Measurements from ENCODE around the gene SEMA4A.
"Not testable (repeated sequence)": the region's sequence is repeated elsewhere in the genome, so short reads cannot be mapped to it uniquely, and the experiment has no call there.

SEMA4A gene

DNA sequence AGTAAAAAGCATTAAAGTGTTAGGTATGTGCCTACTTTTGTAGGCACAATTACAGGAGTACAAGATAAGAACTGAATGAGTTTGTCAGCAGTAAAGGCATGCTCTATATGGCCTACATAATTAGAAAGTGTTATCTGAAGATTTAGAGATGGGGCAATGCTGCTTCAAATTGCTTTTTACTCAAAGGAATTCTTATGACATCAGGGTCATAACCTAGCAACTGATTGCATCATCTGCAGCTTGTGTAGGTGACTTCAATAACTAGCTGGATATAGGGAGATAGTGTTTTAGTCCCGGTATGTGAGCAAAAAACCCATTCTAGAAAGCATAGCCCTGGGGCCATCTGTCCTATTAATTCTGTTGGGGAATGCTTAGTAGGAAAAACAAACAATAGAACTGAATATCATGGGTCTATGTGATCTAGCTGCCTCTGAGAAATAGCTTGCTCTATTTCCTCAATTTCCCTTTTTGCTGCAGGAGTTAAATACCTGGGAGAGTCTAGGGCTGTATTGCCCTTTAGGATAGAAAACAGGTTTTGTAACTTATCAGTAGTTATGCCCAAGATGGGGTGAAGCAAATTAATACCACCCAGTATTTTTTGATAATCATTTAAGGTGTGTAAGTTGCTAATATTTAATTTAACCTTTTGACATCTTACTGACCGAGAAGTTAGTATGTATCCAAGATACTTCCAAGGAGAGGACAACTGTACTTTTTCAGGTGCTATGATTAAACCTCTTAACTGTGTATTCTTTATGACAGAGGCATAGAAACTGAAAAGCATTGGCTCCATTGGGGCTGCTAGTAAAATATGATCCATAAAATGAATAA is 33.2 kb downstream of the SEMA4A start:
- peaks cover 31% of the 10 kb centered on the region for H3K9me3 ChIP-seq (ENCODE audit: severe bottlenecking)
- H3K4me3 ChIP-seq (ENCODE audit: low read depth, low read length); H3K36me3 ChIP-seq; H3K27ac ChIP-seq; DNase-seq; H3K27me3 ChIP-seq (ENCODE audit: insufficient read depth, low read depth, severe bottlenecking): not testable (repeated sequence)

DNA sequence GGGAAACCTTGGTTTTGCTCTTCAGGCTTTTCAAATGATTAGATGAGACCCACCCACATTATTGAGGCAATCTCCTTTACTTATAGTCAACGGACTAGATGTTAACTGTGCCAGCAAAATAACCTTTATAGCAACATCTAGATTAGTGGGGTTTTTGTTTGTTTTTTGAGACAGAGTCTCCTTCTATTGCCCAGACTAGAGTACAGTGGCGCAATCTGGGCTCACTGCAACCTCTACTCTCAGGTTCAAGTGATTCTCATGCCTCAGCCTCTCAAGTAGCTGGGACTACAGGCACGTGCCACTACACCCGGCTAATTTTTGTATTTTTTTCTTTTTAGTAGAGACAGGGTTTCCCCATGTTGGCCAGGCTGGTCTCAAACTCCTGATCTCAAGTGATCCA is 36.9 kb downstream of the SEMA4A start:
- not testable (repeated sequence) for H3K4me3 ChIP-seq (ENCODE audit: low read depth, low read length); DNase-seq; H3K27me3 ChIP-seq (ENCODE audit: insufficient read depth, low read depth, severe bottlenecking); H3K36me3 ChIP-seq; H3K27ac ChIP-seq
- H3K9me3 ChIP-seq (ENCODE audit: severe bottlenecking): peaks cover 31% of the 10 kb centered on the region

DNA sequence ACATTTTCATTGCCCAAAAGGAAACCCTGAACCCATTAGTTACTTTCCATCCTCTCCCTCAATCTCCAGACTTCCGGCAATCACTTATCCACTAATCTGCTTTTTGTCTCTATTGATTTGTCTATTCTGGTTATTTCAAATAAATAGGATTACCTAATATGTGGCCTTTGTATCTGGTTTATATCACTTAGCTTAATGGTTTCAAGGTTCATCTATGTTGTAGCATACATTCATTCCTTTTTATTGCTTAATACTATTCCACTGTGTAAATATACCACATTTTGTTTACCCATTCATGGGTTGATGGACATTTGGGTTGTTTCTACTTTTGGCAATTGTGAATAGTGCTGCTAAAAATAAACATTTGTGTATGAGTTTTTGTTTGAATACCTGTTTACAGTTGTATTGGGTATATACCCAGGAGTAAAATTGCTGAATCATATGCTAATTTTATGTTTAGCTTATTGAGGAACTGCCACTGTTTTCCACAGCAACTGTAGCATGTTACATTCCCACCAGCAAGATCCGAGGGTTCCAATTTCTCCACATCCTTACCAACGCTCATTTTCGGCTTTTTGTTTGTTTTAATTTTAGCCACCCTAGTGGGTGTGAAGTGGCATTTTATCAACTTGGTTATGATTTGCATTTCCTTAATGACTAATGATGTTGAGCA is 38.0 kb downstream of the SEMA4A start:
- peaks cover 13% of the 10 kb centered on the region for H3K36me3 ChIP-seq
- H3K27ac ChIP-seq: no peak overlapping the region
- no peak for DNase-seq
- no peaks in the 10 kb centered on the region for H3K27me3 ChIP-seq (ENCODE audit: insufficient read depth, low read depth, severe bottlenecking)
- H3K9me3 ChIP-seq (ENCODE audit: severe bottlenecking): peaks cover 25% of the 10 kb centered on the region
- H3K4me3 ChIP-seq (ENCODE audit: low read depth, low read length): no peak overlapping the region
- TF ChIP-seq, protein P1, sequence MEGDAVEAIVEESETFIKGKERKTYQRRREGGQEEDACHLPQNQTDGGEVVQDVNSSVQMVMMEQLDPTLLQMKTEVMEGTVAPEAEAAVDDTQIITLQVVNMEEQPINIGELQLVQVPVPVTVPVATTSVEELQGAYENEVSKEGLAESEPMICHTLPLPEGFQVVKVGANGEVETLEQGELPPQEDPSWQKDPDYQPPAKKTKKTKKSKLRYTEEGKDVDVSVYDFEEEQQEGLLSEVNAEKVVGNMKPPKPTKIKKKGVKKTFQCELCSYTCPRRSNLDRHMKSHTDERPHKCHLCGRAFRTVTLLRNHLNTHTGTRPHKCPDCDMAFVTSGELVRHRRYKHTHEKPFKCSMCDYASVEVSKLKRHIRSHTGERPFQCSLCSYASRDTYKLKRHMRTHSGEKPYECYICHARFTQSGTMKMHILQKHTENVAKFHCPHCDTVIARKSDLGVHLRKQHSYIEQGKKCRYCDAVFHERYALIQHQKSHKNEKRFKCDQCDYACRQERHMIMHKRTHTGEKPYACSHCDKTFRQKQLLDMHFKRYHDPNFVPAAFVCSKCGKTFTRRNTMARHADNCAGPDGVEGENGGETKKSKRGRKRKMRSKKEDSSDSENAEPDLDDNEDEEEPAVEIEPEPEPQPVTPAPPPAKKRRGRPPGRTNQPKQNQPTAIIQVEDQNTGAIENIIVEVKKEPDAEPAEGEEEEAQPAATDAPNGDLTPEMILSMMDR (IDR thresholded peaks at IDR 0.05; ENCODE audit: low read depth, low read length): no peak

DNA sequence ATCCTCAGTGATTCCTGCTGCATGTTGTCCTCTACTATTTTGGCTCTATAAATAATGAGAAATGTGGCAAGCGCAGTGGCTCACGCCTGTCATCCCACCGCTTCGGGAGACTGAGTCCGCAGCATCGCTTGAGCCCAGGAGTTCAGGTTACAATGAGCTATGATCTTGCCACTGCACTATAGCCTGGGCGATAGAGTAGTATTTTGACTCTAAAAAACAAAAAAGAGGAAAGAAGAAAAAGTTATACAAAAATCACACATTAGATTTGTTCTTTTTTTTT is 39.8 kb downstream of the SEMA4A start:
- no peak for DNase-seq
- peak overlapping the region; percentile 75 for H3K27ac ChIP-seq
- no peak overlapping the region for H3K4me3 ChIP-seq (ENCODE audit: low read depth, low read length)
- no peaks in the 10 kb centered on the region for H3K27me3 ChIP-seq (ENCODE audit: insufficient read depth, low read depth, severe bottlenecking)
- H3K9me3 ChIP-seq (ENCODE audit: severe bottlenecking): peaks cover 12% of the 10 kb centered on the region
- H3K36me3 ChIP-seq: peaks cover 22% of the 10 kb centered on the region
- TF ChIP-seq, protein P1 (IDR thresholded peaks at IDR 0.05; ENCODE audit: low read depth, low read length): no peak

DNA sequence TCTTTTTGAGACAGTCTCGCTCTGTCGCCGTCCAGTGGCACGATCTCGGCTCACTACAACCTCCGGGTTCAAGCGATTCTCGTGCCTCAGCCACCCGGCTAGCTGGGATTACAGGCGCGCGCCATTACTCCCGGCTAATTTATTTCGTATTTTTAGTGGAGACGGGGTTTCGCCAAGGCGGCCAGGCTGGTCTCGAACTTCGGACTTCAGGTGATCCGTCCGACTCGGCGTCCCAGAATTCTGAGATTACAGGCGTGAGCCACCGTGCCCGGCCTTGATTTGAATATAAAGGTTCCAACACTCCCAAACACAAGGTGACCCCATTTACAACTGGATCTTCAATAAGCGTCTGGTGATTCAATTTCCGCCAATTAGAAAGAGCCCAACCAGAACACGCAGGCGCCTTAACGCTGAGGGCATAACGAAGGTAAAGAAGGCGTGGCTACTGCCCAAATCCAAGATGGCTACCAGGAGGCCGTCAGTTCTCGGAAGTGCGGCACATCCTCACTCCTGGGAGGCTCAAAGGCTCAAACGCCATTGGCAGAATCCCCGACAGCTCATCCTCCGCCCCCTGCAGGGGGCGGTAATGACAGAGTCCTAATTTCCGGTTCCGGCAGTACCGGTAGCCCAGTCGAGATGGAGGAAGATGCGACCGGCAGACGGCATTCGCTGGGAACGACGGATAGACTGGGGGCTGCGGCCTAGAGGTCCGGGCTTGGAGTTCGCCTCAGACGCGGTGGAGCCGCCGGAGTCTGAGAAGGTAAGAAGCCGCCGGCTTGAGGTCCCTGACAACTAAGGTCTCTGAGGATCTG is 40.3 kb downstream of the SEMA4A start, which contains the start of gene SLC25A44:
TSS of gene SLC25A44 (plus strand) at position 617 of the 812 bp plus-strand sequence. CDS start 5,744 bp downstream, outside the sequence.
- peak within 1 kb of the TSS; percentile 75 for H3K27ac ChIP-seq
- H3K9me3 ChIP-seq (ENCODE audit: severe bottlenecking): peaks cover 9% of the 10 kb centered on the region
- H3K27me3 ChIP-seq (ENCODE audit: insufficient read depth, low read depth, severe bottlenecking): no peaks in the 10 kb centered on the region
- H3K36me3 ChIP-seq: peaks cover 24% of the 10 kb centered on the region
- peak; percentile 100 for DNase-seq
- peak within 1 kb of the TSS; percentile 88 for H3K4me3 ChIP-seq (ENCODE audit: low read depth, low read length)
- TF ChIP-seq, protein P1 (IDR thresholded peaks at IDR 0.05; ENCODE audit: low read depth, low read length): peak; percentile 69

DNA sequence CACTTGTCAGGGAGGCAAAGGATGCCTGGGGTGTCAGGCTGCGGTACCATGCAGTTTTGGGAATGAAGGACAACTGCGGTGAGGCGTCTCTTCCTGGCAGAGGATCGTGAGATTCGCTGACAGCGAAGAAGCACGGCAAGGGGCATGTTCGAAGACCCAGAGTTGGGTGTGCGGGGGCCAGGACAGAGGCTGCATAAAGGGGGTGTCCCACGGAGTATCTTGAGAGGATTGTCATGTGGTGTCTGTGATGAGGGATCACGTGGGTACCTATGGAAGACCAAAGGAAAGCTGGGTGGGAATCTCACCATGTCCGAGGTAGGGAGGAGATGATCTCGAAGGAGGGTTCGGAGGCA is 40.9 kb downstream of the SEMA4A start:
- TF ChIP-seq, protein P1 (IDR thresholded peaks at IDR 0.05; ENCODE audit: low read depth, low read length): no peak
- peak overlapping the region; percentile 31 for H3K27ac ChIP-seq
- peak overlapping the region; percentile 88 for H3K4me3 ChIP-seq (ENCODE audit: low read depth, low read length)
- H3K27me3 ChIP-seq (ENCODE audit: insufficient read depth, low read depth, severe bottlenecking): no peaks in the 10 kb centered on the region
- H3K9me3 ChIP-seq (ENCODE audit: severe bottlenecking): peaks cover 9% of the 10 kb centered on the region
- H3K36me3 ChIP-seq: peaks cover 30% of the 10 kb centered on the region
- no peak for DNase-seq
